DMS114 treated with DMSO at 0.1 percent for 48 hours (cell line): ENCODE data around the gene UTS2B.
A peak's percentile ranks its signal among the peaks of the same experiment; 100 is the strongest.

ENCODE experiments used
- DNase-seq: peaks from one replicate; lab custom pipeline; 2025; ENCODE audit not compliant: unreplicated experiment; lab: John Stamatoyannopoulos, UW

UTS2B gene

DNA sequence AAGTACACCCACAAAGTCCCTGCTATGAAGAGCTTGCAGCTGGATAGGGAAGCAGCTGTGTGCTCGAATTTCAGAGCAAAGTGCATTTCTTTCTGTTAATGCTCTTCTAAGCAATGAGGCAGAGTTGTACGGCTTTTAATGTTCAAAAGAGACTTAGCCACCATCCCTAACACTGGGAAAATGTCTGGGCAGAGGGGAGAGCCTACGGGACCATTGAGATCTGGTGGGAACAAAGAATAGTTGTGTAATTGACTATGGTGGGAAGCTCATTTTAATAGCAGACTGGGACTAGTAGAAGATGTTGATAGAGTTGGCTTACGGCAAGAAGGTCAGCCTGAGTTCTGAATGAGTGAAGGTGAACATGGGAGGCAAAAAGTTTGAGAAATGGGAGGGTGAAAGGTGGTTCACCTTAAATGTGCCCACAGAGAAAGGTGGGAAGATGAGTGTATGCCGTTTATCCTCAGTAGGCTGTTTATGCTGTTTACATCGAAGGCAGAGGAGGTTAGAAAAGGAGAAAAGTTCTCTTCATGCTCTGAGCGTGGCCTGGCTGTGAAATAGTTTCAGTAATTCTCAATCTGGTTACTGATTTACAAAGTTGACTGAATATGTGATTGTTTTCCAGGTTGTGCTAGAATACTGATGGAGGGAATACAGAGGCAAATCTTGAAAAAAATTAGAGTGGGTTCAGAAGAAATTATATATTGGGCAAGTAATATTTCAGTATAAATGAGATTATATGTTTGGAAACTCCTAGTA is 22.9 kb upstream of the UTS2B start:
- DNase-seq: no peak

DNA sequence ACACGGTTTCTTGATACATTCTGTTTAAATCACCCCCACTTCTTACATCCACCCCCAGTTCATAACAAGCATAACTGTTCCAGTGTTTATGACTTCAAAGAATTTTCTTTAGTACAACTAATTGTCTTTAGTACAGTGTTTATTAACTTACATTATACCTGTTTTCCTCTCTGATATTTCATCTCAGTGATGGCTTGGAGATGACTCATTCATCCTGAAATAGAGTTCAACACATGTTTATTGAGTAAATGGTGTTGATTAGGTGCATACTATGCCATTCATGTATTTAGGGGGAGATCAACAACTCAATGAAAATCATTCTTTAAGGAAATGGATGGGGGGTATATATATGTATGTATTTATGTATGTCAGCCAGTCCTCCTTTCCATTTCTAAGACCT is 21.7 kb upstream of the UTS2B start:
- no peak for DNase-seq

DNA sequence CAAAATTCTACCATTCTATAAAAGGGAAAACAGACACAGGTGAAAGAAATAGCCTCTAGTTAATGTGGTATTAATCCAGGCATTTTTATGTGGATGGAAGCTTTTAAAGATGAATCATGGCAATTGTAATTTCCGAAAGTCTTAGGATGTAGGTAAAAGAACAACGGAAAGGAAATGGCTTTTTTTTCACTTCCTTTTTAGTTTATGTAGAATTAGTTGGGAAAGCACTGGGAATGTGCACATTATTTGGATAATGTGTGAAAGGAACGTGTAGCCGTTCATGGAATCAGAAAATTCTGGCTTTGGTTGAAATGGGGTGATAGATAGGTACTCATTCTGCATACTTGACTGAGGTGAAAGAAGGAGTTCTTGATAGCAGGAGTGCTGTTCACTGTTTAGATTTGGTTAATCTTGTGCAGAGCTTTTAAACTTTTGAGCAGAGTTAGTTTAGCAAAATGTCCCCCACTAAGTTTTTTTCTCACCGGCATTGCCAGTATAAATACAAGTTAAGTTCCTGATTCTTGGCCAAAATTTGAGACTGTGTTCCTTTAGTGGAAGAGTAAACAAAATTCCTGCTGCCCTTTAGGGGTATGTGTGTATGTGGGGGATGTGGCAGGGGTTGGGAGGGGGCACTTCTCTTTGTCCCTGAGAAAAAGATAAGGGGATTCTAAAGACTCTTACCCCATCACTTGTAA is 20.2 kb upstream of the UTS2B start:
- no peak for DNase-seq

DNA sequence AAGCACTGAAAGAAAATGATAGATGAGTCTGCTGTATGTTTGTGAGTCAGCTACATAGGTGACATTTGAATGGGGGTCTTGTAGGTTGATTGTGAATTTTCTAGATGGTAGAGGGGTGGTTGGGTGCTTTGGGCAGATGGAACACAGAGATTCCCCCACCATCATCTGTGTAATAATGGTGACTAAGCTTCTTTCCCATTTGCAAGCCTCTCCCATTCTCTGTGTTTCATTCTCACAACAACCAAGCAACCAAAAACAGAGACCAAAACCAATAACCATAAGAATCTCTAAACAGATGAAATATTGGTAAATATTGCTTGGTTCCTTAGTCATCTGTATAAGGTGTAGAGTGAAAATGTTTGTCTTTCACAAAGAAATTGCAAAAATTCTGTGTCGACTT is 17.8 kb upstream of the UTS2B start:
- no peak for DNase-seq

DNA sequence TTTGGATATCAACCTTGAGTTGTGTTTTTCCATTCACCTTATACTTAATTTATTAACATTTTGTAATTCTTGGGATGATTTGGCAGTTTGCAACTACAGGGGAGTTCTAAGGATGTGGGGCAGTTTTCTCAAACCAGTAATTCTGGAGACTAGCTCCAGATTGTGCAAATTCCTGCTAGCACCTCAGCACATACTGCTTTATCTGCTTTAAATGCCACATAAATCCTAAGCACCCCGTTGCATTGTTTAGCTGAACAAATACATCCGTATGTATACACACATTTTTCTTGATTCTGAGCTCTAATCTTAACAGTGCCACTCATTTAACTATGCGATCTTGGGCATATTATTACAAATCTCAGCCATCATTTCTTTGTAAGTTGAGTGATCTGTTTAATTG is 16.9 kb upstream of the UTS2B start:
- no peak for DNase-seq

DNA sequence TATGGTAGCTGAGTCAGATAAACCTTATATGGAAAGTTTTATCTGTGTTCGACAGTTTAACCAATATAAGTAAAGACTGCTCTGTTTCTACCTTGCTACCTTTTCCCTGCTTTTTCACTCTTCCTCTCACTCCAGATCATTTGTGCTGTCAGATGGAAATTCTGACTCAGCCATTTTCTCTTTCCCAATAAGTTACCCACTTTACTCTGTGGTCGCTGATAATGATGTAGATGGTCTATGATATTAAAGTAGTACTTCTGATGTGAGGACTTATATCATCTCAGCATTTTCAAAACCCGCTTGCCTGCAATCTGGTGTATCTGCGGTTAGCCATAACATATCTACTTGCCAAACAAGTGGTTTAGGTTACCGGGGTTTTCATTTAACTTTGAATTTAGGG is 15.0 kb upstream of the UTS2B start:
- no peak for DNase-seq

DNA sequence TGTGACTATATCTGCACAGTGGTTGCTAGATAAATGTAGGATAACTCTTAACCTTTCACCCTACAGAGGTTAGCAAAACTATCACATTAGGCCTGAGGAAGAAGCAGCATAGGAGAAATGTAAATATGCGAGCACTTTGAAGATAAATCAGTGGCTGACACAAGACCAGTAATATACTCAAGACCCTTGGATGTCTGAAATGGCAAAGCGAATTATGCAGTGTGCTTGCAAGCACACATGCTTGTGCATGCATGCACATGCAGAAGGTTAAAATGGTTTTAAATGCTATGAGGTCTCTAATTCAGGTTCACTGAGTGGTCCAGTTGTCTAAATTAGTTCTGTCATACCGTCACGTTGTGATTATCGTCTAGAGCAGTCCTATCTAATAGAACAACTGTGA is 13.6 kb upstream of the UTS2B start:
- no peak for DNase-seq

DNA sequence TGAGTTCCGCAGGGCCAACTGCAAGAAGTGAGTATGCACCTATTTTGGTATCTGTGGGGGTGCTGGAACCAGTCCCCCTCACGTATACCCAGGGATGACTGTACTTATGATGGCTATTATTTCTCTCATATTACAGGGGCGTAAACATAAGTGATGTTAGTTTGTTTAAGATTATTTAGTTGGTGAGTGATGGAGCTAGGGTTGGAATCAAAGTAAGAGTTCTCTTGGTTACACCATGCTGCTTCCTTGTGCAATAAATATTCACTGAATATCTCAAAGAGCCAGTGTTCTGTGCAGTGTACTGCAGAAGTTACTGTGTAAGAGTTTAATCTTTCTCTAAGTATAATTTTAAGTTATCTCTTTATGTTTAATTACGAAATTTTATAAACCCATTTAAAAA is 12.8 kb upstream of the UTS2B start:
- DNase-seq: no peak

DNA sequence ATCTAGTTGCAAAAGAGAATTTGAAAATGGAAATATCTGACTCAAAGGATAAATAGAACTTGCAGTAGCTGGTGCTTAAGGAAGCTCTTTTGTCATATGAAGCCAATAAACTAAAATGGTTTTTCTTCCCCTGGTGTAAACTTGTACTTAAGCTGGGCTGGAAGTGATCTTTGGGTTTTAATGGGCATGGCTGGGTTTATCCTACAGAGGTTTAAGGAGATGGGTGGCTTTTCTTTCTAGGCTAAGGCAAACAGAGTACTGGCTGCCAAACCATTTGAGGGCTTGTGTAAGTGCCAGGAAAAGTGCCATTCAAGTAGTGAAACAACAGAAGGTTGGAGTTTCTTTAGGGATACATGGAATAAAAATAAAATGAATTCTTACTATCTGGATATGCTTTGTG is 12.1 kb upstream of the UTS2B start:
- no peak for DNase-seq

DNA sequence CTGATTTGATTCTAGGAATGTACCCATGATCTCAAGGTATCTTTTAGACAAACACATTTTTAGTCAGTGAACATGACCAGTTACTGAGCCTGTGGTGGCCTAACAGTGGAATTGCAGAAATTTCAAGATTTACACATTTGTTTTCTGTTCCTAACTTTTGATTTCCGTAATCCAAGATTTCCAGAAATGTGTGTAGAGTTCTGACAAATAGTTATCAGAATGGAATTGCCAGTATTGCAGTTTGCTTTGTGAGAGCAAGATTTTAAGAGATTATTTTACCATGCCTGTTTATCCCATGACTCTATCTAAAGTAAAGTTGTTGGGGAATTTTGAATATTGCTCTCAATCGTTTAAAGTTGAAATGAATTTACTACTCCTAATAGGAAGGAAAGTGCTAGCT is 11.7 kb upstream of the UTS2B start:
- no peak for DNase-seq

DNA sequence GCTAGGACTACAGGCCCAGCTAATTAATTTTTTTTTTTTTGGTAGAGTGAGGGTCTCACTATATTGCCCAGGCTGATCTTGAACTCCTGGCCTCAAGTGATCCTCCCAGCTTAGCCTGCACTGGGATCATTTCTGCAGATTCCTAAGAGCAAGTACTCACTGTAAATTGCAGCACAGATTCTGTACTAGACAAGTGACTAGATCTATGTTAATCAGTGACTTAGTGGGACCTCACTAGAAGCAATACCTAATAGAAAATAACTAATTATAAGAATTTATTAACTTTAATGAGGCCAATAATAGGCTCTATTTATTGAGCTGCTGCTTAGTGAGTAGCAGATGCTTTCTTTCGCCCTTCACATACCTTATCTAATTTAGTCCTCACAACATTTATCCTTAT is 10.6 kb upstream of the UTS2B start:
- DNase-seq: no peak

DNA sequence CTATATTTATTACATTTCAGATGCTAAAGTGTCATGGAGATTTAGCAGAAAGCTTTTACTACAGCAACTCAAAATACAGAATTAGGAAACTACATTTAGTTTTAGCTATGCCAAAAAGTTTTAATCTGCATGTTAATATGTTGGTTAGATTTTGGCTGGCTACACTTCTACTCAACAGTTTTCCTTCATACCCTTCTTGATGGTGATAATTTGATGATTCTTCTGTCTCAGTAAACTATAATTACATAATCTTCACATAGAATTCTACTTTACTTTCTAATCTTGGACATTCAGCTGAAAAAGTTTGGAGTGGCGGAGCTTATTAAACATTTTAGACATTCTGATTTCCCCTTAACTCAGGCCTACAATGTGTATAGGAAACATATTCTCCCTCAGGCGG is 10.0 kb upstream of the UTS2B start:
- DNase-seq: no peak

DNA sequence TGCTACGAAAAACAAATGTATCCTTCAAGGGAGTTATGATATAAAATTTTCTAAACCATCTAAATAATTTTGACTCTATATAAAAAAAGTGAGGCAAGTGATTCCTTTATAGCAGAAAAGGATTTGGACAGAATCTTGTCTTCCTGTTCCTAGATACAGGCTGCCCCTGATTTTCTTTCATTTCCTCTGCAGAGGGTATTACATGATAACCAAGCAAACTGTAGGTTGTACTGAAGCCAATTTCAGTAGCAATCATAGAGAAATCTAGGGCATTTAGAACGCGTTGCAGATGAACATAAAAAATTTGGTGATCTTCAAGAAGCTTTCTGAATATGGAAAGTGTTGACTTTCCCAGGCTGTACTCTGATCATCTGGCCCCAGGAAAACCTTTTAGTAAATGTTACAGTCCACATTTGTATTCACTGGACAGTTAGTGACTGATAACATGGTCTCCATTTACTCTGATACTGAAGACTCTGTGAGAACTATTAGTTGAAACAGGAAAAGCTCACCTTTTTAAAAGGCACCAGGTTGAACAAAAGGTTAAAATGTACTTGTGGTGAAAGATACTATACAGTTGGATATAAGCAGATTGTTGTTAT is 9.1 kb upstream of the UTS2B start:
- no peak for DNase-seq

DNA sequence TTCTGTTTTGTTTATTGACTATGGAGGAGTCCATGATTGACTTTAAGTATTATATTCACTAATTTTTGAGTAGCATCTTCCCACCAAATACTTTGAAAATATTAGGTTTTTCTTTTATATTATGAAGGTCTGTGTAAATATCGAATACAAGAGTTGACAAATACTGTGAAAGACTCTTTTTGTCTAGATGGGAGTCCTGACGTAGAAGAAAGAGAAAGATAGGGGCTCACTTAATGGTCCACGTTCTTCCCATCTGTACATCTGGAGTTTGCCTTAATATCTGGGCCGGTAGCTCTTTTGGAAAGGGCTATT is 7.8 kb upstream of the UTS2B start:
- no peak for DNase-seq

DNA sequence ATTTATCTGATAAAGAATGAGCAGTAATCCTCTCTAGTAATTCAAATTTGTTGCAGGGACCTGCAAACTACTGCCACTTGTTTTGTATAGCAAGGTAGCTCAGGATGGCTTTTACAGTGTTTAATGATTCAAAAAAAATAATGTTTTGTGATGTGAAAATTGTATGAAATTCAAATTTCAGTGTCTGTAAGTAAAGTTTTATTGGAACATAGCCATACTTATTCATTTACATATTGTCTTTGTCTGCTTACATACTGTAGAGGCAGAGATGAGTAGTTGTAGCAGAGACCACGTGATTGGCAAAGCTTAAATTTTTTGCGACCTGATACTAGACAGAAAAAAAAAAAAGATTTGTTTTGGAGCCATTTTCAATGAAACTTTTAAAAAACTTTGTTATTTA is 6.5 kb upstream of the UTS2B start:
- no peak for DNase-seq

DNA sequence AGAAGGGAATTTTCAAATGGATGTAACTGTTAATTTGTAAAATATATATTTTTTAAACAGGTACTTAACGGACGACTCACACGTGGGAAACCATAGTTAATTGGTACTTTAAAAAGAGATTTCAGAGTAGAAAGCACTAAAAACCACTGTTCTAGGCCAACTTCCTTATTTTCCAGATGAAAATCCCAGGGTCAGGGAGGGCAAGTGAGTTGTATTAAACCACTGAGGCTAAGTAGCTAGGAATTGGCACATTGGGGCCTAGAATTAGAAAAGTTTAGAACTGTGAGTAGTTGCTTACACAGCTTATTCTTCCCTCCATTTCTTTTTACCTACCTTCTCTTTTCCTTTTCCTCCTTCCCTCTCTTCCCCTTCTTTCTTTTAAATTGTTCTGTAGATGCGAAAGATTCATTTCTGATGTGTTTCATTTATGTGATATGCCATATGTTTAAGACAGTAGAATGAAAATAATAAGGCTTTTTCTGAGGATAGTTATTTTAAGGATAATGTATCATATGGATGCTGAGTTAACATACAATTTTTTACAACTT is 4.1 kb upstream of the UTS2B start:
- no peak for DNase-seq

DNA sequence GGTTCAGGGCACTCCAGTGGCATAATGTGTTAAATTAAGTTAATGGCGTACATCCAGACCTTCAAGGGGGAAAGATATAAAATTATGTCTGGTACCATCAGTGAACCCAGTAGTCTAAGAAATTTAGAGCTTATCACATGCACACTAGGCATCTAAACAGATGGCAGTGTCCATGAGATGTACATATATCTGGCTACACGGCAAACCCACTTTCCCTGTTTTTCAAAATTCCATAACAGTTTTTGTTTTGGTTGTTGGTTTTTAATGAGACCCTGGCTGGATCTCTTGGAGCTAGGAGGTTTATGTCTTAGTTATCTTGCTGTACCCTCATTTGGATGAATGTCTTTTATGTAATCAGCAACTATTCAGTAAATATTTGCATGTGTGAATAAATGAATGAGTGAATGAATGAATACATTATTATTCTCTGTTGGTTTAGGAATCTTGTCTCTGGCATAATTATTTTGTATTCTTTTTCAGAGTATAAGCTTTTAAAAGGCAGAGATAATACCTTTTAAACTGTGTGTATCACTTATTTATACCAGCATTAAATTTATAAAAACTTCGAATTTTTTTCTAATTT is 3.1 kb upstream of the UTS2B start:
- no peak for DNase-seq

DNA sequence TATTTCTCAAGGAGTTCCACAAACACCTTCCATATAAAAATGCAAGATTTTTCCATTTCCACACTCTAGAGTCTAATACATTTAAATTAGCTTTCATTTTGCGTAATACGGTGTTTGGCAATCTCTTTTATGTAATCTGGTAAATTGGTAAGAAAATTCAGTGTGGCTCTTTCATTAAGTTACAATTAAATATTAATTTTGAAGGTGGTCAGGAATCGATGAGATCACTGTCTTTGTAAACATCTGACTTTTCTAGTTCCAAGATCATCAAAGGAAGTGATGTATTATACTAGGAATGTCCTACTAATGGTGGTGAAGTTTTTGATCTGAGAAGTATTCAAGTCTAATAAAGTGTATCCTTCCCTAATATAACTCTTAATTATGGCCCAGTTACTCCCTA is 1.1 kb upstream of the UTS2B start:
- no peak for DNase-seq

DNA sequence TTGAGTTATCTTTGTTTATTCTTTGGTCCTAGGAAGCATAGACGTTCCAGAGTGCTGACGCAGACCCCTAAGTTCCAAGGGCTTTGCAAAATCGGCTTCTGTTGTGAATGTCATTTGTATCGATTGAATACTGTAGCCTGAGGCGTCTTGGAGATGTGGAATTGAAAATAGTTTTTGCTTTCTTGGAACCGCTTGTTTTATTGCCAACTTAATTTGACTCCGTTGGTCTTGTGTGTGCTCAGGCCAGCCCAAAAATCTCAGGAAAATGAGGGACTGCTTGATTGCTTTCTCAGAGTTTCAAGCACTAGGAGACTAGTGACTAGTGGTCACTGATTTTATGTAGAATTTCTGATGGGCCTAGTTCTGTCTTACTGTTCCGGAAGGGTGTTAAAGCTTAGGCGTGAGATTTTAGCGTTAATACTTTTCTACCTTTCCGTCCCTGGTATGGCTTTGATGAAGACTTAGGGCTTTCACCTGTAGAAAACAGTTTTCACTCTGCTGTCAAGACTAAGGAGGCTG is 263 bp upstream of the UTS2B start:
- DNase-seq: no peak

DNA sequence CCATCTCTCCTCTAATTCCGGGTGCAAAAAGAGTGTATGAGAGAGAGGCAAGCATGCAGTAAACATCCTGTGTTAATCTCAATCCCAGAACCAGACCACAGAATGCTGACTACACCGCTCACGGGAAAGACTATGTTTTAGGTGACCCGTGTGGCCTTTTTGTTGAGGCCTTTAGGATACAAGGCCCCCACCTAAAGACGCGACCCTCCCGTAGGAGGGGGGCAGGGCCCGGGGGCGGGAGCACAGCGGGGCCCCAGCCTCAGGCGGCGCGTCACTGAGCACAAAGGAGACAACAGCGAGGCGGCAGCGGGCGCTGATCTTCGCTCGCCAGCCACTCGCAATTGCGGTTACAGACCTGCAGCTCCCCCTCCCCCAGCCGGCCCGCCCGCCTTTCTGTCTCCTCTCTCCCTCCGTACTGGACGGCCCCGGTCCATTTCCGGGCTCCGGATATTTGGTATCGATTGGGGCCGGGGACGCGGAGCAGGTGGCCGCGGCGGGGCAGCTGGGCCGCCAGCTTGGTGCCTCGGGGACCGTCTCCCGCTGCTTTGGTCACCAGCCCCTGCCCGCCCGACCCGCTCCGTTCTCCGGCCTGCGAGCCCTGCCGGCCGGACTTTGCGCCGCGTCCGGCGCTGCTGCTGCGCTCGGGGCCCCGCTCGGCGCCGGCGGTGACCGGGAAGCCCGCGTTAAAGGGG is 1.2 kb downstream of the UTS2B start, which contains the start of gene CCDC50:
Gene CCDC50 (plus strand): TSS at position 433 of the 692 bp plus-strand sequence. CDS start 281 bp downstream, outside the sequence.
- DNase-seq: peak; percentile 25

DNA sequence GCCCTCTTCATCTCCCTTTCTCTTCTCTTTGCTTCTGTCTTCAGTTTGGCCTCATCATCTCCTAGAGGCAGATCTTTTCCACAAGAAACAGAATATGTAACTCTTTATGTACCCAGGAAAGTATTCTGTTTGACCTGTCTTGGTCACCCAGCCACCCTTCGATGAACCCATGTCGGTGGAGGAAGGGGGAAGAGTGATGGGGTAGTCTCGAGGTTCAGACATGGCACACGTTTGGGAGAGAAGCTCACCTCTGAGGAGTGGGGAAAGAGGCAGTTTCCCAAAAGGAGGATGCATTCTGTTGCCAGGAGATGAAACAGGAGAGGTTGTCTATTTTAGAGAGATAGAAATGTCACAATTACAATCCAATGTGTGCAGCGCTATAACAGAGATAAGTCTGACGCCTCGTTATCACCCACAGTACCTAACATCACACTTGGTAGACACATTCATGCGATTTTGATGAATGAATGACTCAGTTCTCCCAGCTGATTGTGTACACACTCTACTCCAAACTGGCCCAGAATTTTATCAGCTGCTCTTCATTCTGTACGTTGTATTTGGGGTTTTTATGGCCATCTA is 1.9 kb downstream of the UTS2B start:
- DNase-seq: no peak
